Right atrium auricular region (tissue), 2 donors: ENCODE results near the gene CRYBB3. TPM values are rescaled to one million over a fixed set of nuclear protein-coding genes. Genes with fewer than 3 reads are reported as not detected.
"Not testable (repeated sequence)": the region's sequence is repeated elsewhere in the genome, so short reads cannot be mapped to it uniquely, and the experiment has no call there.

Experiments
- DNase-seq: peaks from one replicate; pipeline ENCODE4 v3.0.0-alpha.2; 2019; ENCODE audit warnings: low spot score
- H3K27ac ChIP-seq, 2 donors: fragments of 200-600 bp; sonication (generic); 1 replicate in 1 of 2; 2 replicates in 1 of 2; pipeline ENCODE4 v1.5.1; 2016 to 2019
- H3K27me3 ChIP-seq, 2 donors: fragments of 200-600 bp; sonication (generic); one replicate each; pipeline versions ENCODE4 v1.5.1 to v1.6.0; 2017 to 2019
- H3K36me3 ChIP-seq: fragments of 200-600 bp; sonication (generic); one replicate; pipeline ENCODE4 v1.5.1; 2016
- H3K4me1 ChIP-seq, 2 donors: fragments of 200-600 bp; sonication (generic); one replicate each; pipeline versions ENCODE4 v1.5.1 to v1.6.0; 2017 to 2019
- H3K4me3 ChIP-seq, 2 donors: fragments of 200-600 bp; sonication (generic); 1 replicate in 1 of 2; 2 replicates in 1 of 2; pipeline ENCODE4 v1.5.1; 2017 to 2019; ENCODE audit warnings: mild to moderate bottlenecking in 1 of 2, moderate library complexity in 1 of 2
- H3K9me3 ChIP-seq, 2 donors: fragments of 200-600 bp; sonication (generic); one replicate each; pipeline ENCODE4 v1.5.1; 2019
- total RNA-seq, 2 donors: library from RNA; depleted of rRNA; stranded (reverse); fragments of >200 nt; gene quantifications; one replicate each; pipeline ENCODE4 v1.1.0, GENCODE V29; 2016
- TF ChIP-seq, protein P1 (sequence below), 2 donors: fragments of 200-600 bp; sonication (generic); IDR thresholded peaks; one replicate each; pipeline ENCODE4 v1.5.1; 2019; ENCODE audit warnings: antibody characterized with exemption in 2 of 2

Gene CRYBB3
- total RNA-seq, 2 donors from 2014 or later = not detected

DNA sequence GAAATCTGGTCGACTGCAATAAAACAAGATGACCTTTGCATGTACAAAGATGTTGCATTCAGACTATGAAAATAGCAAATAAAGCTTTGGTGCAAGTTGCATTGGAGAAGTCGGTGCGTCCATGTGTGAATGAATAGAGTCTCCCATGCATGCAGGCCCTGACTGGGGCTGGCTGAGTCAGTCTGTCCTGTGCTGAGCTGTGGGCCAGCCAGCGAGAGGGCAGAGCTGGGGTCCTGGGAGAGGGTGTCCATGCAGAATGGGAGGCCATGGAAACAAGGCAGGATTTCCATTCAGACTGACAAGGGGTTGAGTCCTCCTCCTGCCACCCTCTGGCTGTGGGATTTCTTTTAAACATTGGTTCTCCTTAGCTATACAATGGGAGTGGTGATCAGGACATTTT is 2.3 kb upstream of the CRYBB3 start:
- TF ChIP-seq, protein P1, sequence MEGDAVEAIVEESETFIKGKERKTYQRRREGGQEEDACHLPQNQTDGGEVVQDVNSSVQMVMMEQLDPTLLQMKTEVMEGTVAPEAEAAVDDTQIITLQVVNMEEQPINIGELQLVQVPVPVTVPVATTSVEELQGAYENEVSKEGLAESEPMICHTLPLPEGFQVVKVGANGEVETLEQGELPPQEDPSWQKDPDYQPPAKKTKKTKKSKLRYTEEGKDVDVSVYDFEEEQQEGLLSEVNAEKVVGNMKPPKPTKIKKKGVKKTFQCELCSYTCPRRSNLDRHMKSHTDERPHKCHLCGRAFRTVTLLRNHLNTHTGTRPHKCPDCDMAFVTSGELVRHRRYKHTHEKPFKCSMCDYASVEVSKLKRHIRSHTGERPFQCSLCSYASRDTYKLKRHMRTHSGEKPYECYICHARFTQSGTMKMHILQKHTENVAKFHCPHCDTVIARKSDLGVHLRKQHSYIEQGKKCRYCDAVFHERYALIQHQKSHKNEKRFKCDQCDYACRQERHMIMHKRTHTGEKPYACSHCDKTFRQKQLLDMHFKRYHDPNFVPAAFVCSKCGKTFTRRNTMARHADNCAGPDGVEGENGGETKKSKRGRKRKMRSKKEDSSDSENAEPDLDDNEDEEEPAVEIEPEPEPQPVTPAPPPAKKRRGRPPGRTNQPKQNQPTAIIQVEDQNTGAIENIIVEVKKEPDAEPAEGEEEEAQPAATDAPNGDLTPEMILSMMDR (IDR thresholded peaks at IDR 0.05) = no peak
- Histone ChIP-seq H3K4me3 (no peak overlapping the region), H3K36me3 (peaks cover 28% of the 10 kb centered on the region), H3K27ac (no peak overlapping the region), H3K4me1 (no peaks in the 10 kb centered on the region), H3K9me3 (no peaks in the 10 kb centered on the region), H3K27me3 (no peaks in the 10 kb centered on the region)
- DNase-seq = no peak

DNA sequence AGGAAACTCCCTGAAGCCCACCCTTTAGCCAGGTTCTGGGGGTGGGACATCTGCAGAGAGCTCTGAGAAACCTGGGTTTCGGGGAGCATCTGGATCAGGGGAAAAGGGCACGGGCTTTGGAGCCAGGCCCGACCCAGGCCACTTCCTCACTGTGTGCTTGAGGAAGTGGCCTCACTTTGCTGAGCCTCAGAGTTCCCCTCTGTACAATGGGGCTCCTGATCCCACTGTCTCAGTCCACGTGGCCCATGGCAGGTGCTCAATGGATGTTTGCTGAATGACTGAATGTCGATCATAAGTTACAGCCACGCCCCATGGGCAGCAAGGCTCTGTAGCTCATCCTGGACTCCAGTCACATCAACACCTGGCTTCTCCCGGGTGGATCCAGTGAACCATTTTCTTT is 1.3 kb downstream of the CRYBB3 start:
- Histone ChIP-seq H3K36me3 (peaks cover 17% of the 10 kb centered on the region), H3K27me3 (no peaks in the 10 kb centered on the region), H3K9me3 (no peaks in the 10 kb centered on the region), H3K4me1 (no peaks in the 10 kb centered on the region), H3K27ac (no peak overlapping the region), H3K4me3 (no peak overlapping the region)
- TF ChIP-seq, protein P1 (IDR thresholded peaks at IDR 0.05) = no peak
- no peak for DNase-seq

DNA sequence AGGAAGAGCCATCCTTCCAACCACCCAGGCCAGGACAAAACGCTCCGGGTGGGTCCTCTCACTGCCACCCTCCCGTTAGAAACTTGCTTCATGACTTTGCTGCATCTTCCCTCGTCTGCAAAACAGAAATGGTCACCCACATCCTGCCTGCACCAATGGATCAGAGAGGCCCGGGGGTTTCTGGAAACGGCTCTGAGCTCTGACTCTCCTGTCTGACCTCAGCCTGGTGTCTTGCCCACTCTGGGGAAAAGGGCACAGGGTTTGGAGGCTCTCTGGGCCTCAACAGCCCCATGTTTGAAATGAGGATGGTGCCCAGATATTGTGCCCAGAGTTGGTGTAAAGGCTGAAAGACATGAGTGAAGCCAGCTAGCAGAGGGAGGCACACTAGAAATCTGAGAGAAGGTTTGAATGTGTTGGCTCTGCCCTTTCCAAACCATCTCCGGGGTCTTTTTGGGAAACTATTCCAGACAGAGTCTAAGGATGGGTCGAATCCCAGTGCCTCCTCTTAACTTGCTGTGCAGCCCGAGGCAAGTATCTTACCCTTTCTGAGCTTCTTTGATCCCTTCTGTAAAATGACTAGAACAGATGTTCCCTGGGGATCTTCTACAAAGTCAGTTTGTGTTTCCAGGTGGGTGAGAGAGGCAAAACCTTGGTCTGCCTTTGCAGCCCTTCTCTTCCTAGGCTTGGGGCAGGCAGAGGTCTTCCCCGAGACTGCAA is 2.1 kb downstream of the CRYBB3 start:
- DNase-seq = no peak
- no peak overlapping the region for H3K27ac ChIP-seq
- H3K4me3 ChIP-seq = no peak overlapping the region
- H3K4me1 ChIP-seq = no peaks in the 10 kb centered on the region
- no peaks in the 10 kb centered on the region for H3K27me3 ChIP-seq
- TF ChIP-seq, protein P1 (IDR thresholded peaks at IDR 0.05) = no peak
- peaks cover 17% of the 10 kb centered on the region for H3K36me3 ChIP-seq
- H3K9me3 ChIP-seq = no peaks in the 10 kb centered on the region

DNA sequence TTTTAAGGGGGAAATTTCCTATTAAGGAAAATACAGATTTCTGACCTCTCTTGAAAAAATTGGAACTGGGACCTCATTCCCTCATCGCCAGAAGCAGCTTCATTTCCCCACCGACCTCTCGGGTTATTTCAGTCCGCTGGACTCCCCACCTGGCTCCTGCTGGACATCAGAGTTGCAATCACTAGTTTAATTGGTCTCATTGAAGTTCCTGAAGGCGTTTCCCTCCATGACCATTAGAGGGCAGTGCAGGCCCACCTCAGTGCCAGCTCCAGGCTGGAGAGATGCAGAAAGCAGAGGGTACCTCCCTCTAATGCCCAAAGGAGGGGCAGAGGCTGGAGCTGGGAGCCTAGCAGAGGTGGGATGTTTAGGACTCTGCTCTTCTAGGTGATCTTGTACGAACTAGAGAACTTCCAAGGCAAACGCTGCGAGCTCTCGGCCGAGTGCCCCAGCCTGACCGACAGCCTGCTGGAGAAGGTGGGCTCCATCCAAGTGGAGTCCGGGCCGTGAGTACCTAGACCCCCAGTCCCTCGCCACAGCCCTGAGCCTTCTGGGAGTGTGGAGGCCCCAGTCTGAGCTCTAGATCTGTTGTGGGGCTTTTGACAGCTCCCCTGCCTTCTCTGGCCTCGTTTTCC is 2.7 kb downstream of the CRYBB3 start:
- TF ChIP-seq, protein P1 (IDR thresholded peaks at IDR 0.05) = peak; percentile 89 to 91
- peaks cover 13% of the 10 kb centered on the region for H3K36me3 ChIP-seq
- peak; percentile 63 for DNase-seq
- no peak overlapping the region for H3K4me3 ChIP-seq
- H3K27ac ChIP-seq = no peak overlapping the region
- no peaks in the 10 kb centered on the region for H3K9me3 ChIP-seq
- H3K4me1 ChIP-seq = no peaks in the 10 kb centered on the region
- no peaks in the 10 kb centered on the region for H3K27me3 ChIP-seq

DNA sequence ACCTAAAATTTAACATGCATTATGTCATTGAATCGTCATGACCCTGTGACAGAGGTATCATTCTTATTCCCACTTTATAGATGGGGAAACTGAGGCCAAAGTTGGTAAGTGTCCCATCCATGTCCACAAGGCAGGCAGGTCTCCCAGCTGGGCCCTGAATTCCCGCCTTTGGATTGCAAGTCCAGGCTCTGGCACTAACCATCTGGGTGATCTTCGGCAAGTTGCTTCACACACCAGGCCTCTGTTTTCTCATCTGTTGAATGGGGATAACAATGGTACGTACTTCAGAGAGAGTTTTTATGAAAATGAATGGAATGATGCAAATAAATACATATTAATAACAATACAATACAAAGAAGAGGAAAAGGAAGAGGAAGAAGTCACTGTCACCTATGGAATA is 3.4 kb downstream of the CRYBB3 start:
- Histone ChIP-seq H3K27me3 (no peaks in the 10 kb centered on the region), H3K27ac (no peak overlapping the region), H3K4me3 (no peak overlapping the region), H3K4me1 (no peaks in the 10 kb centered on the region), H3K9me3 (no peaks in the 10 kb centered on the region), H3K36me3 (peaks cover 6% of the 10 kb centered on the region)
- no peak for DNase-seq
- TF ChIP-seq, protein P1 (IDR thresholded peaks at IDR 0.05) = no peak

DNA sequence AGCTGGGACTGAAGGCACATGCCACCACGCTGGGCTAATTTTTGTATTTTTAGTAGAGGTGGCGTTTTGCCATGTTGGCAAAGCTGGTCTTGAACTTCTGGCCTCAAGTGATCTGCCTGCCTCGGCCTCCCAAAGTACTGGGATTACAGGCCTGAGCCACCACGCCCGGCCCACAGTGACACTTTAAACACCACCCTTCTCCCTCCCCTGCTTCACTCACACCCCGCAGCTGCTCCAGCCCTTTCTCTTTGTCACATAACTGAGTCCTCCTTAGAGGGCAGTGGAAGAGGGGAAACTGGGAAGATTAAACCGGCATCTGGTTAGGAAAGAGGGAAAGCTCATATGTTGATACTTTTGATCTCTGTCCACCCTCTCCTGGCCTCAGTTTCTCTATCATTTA is 4.9 kb downstream of the CRYBB3 start:
- not testable (repeated sequence) for H3K9me3 ChIP-seq, DNase-seq, H3K4me1 ChIP-seq, H3K4me3 ChIP-seq, H3K27me3 ChIP-seq, H3K27ac ChIP-seq, H3K36me3 ChIP-seq
